Pancreas (tissue), 10 donors: ENCODE data around the gene NR2F1-AS1. TPM values are rescaled to one million over a fixed set of nuclear protein-coding genes. Genes with fewer than 3 reads are reported as not detected.

ENCODE experiments used
- ATAC-seq, 4 donors: fragments of 200-7000 bp; cut with Tn5 transposase; one replicate each; pipeline versions ENCODE4 v1.8.0 to v1.9.1; 2020; ENCODE audit warnings: mild to moderate bottlenecking in 4 of 4, moderate library complexity in 4 of 4
- DNase-seq, 6 donors: peaks; one replicate each; pipeline ENCODE4 v3.0.0-alpha.2; 2020
- FAIRE-seq: peaks from 2 replicates; lab custom pipeline; 2012; peaks lifted over from hg19 to GRCh38; lab: Jason Lieb, UNC
- H3K27ac ChIP-seq, 4 donors: fragments of 200-600 bp; sonication (generic); 1 replicate in 3 of 4; 2 replicates in 1 of 4; pipeline versions ENCODE4 v1.5.0 to v1.8.0; 2020
- H3K27me3 ChIP-seq, 4 donors: fragments of 200-600 bp; one replicate each; pipeline ENCODE4 v1.8.0; 2021
- H3K36me3 ChIP-seq, 3 donors: fragments of 200-600 bp; sonication (generic) in 1 of 3; one replicate each; pipeline versions ENCODE4 v1.5.0 to v1.8.0; 2020 to 2021
- H3K4me1 ChIP-seq, 3 donors: fragments of 200-600 bp; one replicate each; pipeline ENCODE4 v1.8.0; 2021
- H3K4me3 ChIP-seq, 4 donors: fragments of 200-600 bp; sonication (generic) in 2 of 4; one replicate each; pipeline versions ENCODE4 v1.5.0 to v1.8.0; 2020 to 2021
- H3K9me3 ChIP-seq, 4 donors: fragments of 200-600 bp; one replicate each; pipeline ENCODE4 v1.8.0; 2021
- WGBS, 2 donors: extraction: QIAGEN DNeasy Blood & Tissue Kit; methylation state at CpG; one replicate each; pipeline ENCODE4 v1.1.7; 2013; 5-methylcytosine and 5-hydroxymethylcytosine counted together
- intact Hi-C, 3 donors: fragments of 100-400 bp; cut with DNase I; formaldehyde crosslinking; loops; one replicate each; pipeline versions ENCODE4 v1.11.1 to v1.14.2; 2022
- polyA plus RNA-seq, 2 donors: library from polyadenylated mRNA; stranded (reverse); fragments of 200-250 nt; gene quantifications; one replicate each; pipeline ENCODE4 v1.2.3, GENCODE V29; 2013
- total RNA-seq, 6 donors: library from RNA; stranded (reverse); fragmentation: NEBNext Ultra II Directional in 4 of 6; extraction: Animal tissue kit (Norgen Biotek cat#: 25700) in 4 of 6; gene quantifications; one replicate each; pipeline versions ENCODE4 v1.2.1 to v1.2.4, GENCODE V29; 2021 to 2023
- TF ChIP-seq, protein P1 (sequence below), 4 donors: fragments of 200-600 bp; sonication (generic) in 3 of 4; IDR thresholded peaks; one replicate each; pipeline versions ENCODE4 v1.5.0 to v1.8.0; 2021; ENCODE audit warnings: antibody characterized with exemption in 4 of 4
- donor health status: healthy with polysubstance abuse.
- donor health status: DM: no; HTN: no; CAD: no; lungs with moderate emphysema.
- donor health status: DM: no; HTN: no; CAD: no.
- donor health status: control.
- donor health status: control.
- donor health status: Bipolar disorder and iron deficiency.
- donor health status: DM: yes; HTN: yes; CAD: no.
- donor health status: DM: no; HTN: no; CAD: no.
- donor health status: DM: no; HTN: no; CAD: no.
- donor health status: DM: yes; HTN: yes; CAD: no.

NR2F1-AS1 gene
- total and polyA plus RNA-seq, 8 donors: 0.65 to 4.4 (median 2.1) TPM

DNA sequence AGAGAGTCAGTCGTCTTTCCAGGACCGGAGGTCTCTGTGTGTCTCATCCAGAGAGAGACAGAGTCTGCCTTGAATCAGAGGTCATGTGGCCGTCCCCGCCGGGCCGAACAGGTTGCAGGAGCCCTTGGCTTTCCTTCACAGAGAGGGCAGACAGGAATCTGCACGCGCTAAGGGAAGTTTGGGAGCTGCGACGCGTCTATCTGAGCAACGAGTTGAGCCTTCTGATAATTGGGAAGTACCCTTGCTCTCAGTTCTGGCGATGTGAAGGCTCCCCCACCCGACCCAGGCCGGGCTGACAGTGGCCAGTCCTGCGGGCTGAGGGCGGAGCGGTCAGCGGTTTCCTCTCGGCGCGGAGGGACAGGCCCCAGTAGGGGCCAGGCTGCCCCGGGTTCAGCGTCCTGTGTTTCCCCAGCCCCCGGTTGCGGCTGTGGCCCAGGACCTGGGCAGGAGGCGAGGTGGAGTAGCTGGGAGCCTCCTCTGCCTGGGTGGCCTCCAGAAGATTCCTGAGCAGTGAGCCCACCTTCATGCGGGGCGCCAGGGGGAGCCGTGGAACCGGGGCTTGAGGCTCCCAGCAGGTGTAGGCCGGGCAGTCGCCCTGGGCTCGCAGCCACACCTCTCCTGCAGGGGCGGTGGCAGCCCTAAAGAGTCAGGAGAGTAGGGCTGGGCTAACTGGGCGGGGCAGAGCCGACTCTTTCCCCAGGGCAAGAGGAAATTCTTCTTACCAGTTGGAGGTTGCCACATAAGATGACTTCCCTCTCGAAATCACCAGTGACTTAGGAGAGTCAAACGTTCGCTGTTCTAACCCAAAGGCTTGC lies 15.9 kb upstream of the NR2F1-AS1 start:
- intact Hi-C loops: loop anchor here in 1 of 3 donors (10.0 kb wide), 1 partner anchor 198 kb away; no protein-coding TSS in a partner anchor
- no peaks in the 10 kb centered on the region for H3K9me3 ChIP-seq
- FAIRE-seq (no peak), ATAC-seq (peak in 3 of 4 donors; percentile 43 to 64 (median 59)), DNase-seq (peak in 1 of 6 donors; percentile 60)
- H3K4me3 ChIP-seq: peak overlapping the region in 1 of 4 donors; percentile 23
- H3K27me3 ChIP-seq: peaks cover 0 to 10% (median 5%) of the 10 kb centered on the region in 4 donors
- no peaks in the 10 kb centered on the region for H3K36me3 ChIP-seq
- WGBS, 2 donors: 32 to 37% methylated on average over 37 to 40 of the region's 40 CpGs
- no peak overlapping the region for H3K27ac ChIP-seq
- H3K4me1 ChIP-seq: no peaks in the 10 kb centered on the region
- TF ChIP-seq, protein P1, sequence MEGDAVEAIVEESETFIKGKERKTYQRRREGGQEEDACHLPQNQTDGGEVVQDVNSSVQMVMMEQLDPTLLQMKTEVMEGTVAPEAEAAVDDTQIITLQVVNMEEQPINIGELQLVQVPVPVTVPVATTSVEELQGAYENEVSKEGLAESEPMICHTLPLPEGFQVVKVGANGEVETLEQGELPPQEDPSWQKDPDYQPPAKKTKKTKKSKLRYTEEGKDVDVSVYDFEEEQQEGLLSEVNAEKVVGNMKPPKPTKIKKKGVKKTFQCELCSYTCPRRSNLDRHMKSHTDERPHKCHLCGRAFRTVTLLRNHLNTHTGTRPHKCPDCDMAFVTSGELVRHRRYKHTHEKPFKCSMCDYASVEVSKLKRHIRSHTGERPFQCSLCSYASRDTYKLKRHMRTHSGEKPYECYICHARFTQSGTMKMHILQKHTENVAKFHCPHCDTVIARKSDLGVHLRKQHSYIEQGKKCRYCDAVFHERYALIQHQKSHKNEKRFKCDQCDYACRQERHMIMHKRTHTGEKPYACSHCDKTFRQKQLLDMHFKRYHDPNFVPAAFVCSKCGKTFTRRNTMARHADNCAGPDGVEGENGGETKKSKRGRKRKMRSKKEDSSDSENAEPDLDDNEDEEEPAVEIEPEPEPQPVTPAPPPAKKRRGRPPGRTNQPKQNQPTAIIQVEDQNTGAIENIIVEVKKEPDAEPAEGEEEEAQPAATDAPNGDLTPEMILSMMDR (IDR thresholded peaks at IDR 0.05): no peak

DNA sequence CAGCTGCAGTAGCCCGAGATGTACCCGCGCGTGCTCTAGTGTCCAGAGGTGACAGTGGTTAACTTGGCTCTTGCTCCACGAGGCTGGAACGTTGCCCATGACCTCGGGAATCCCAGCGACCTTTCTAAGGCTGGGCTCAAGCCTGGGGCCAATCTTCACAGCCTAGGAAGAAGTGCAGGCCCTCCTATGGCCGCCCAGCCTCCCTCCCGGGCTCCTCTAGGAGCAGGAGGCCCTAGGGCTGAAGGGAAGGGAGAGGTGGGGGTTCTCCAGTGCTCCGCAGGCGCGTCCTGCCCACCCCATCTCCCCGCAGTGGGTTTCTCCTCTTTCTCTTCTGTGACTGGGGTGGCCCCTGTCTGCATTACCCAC lies 15.3 kb upstream of the NR2F1-AS1 start:
- Histone ChIP-seq H3K36me3 (no peaks in the 10 kb centered on the region), H3K4me3 (no peak overlapping the region), H3K27me3 (peaks cover 0 to 6% (median 3%) of the 10 kb centered on the region in 4 donors), H3K9me3 (no peaks in the 10 kb centered on the region), H3K27ac (no peak overlapping the region), H3K4me1 (no peaks in the 10 kb centered on the region)
- ATAC-seq (no peak), DNase-seq (no peak), FAIRE-seq (no peak)
- TF ChIP-seq, protein P1 (IDR thresholded peaks at IDR 0.05): no peak
- WGBS, 2 donors: 45 to 48% methylated on average over 14 of the region's 14 CpGs
- intact Hi-C loops: loop anchor here in 1 of 3 donors (10.0 kb wide), 1 partner anchor 199 kb away; no protein-coding TSS in a partner anchor

DNA sequence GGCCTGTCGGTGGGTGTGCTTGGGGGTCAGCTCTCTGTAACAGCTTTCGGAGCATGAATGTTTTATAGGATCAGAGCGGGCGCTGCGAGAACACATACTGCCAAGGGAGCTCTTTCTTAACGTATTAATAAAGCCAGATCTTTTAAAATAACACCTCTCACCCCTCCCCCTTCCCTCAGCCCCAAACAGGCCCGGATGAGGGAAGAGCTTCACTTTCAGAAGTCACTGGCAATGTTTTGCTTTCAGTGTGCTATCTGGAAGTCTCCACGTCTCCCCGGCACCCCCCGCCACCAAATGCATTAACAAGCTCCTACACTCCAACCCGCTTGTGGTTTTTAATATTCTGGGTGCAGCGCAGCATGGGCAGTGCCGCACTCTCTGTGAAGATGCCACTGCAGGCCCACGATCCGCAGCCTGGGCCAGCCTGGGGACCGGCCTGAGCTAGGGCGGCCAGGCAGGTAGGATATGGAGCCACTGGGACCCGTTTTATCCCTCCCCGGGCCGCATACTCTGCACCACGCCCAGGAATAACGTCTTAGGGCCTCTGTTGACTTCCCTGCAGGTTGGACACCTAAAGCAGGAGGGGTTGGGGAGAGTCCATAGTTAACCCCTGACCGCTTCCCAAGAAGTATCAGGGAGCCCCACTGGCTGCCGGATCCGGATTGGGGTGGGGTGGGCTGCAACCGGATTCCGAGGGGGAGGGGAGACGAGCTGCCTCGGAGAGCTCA lies 14.6 kb upstream of the NR2F1-AS1 start:
- Histone ChIP-seq H3K9me3 (no peaks in the 10 kb centered on the region), H3K27me3 (peaks cover 0 to 6% (median 1%) of the 10 kb centered on the region in 4 donors), H3K4me1 (no peaks in the 10 kb centered on the region), H3K4me3 (no peak overlapping the region), H3K27ac (no peak overlapping the region), H3K36me3 (no peaks in the 10 kb centered on the region)
- TF ChIP-seq, protein P1 (IDR thresholded peaks at IDR 0.05): no peak
- FAIRE-seq (no peak), ATAC-seq (no peak), DNase-seq (no peak)
- intact Hi-C loops: loop anchor here in 1 of 3 donors (10.0 kb wide), 1 partner anchor 199 kb away; no protein-coding TSS in a partner anchor
- WGBS, 2 donors: 63 to 68% methylated on average over 29 of the region's 29 CpGs

DNA sequence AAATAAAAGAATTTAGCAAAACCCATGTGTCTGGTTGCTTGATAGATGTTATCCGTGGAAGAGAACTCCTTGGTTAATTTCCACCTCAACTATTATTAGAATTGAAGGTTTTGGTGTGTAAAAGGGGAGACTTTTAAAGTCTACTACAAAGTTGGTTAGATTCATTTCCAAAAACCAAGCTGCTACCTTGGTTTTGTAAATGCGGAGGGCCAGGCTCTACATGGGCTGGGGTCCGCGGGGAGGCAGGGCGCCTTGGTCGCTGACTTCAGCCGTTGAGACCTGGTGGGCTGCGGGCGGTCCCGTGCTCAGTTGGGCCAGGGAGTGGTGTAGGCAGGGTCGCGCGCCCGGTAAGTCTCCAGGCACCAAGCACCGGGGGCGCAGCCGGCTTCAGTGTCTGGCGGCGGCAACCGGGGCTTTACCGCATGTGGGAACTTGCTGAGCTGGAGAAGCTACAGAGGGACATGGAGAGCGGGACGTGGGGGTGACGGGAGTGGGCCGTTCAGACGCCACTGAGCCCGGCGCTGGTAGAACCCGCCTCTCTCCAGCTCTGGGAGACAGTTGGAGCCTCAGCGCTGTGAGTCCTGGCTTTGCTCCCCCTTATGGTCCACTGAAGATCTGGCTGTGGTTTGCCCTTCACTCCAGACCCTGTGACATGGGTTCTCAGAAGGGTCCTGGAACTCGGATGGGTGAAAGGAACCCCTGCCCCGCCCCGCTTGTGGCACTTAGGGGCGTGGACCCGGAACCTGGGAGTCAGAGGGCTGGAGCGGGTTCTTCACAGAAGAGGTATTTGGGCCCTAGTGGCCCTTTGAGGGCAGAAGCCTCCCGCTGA lies 13.8 kb upstream of the NR2F1-AS1 start:
- DNase-seq (no peak), ATAC-seq (no peak), FAIRE-seq (no peak)
- WGBS, 2 donors: 48 to 54% methylated on average over 36 to 37 of the region's 37 CpGs
- TF ChIP-seq, protein P1 (IDR thresholded peaks at IDR 0.05): no peak
- no peaks in the 10 kb centered on the region for H3K4me1 ChIP-seq
- H3K36me3 ChIP-seq: no peaks in the 10 kb centered on the region
- intact Hi-C loops: loop anchor here in 1 of 3 donors (10.0 kb wide), 1 partner anchor 200 kb away; no protein-coding TSS in a partner anchor
- no peak overlapping the region for H3K4me3 ChIP-seq
- H3K27ac ChIP-seq: no peak overlapping the region
- H3K9me3 ChIP-seq: no peaks in the 10 kb centered on the region
- peaks cover 0 to 6% (median 1%) of the 10 kb centered on the region in 4 donors for H3K27me3 ChIP-seq
